SK-N-SH treated with all-trans-retinoic acid at 6 μM for 48 hours (cell line): Measurements from ENCODE around the gene GALNT6.

Experiments used
- CSDC2 ChIP-seq: fragments of 250-450 bp; sonication (Bioruptor Pico); IDR thresholded peaks from 2 replicates; pipeline ENCODE4 v1.5.0; 2020; ENCODE audit warnings: mild to moderate bottlenecking, moderate library complexity
- RARB ChIP-seq: fragments of 250-450 bp; sonication (Bioruptor Pico); IDR thresholded peaks from 2 replicates; pipeline ENCODE4 v1.8.0; 2021; ENCODE audit warnings: mild to moderate bottlenecking, moderate library complexity
- SNAI2 ChIP-seq: fragments of 250-450 bp; sonication (Bioruptor Pico); IDR thresholded peaks from 2 replicates; pipeline ENCODE4 v1.5.0; 2020; ENCODE audit warnings: mild to moderate bottlenecking, moderate library complexity
- TCF4 ChIP-seq: fragments of 250-450 bp; sonication (Bioruptor Pico); IDR thresholded peaks from 2 replicates; pipeline ENCODE4 v1.8.0; 2021; ENCODE audit warnings: mild to moderate bottlenecking, moderate library complexity, borderline replicate concordance
- ZC3H10 ChIP-seq: fragments of 250-450 bp; sonication (Bioruptor Pico); IDR thresholded peaks from 2 replicates; pipeline ENCODE4 v1.5.1; 2021; ENCODE audit warnings: mild to moderate bottlenecking, moderate library complexity
- ZFP30 ChIP-seq: fragments of 450-650 bp; formaldehyde crosslinking; IDR thresholded peaks from 2 replicates; pipeline ENCODE4 v1.5.0; 2022; ENCODE audit warnings: mild to moderate bottlenecking, moderate library complexity
- ZNF70 ChIP-seq: fragments of 450-650 bp; formaldehyde crosslinking; IDR thresholded peaks from 2 replicates; pipeline ENCODE4 v1.5.0; 2020; ENCODE audit warnings: mild to moderate bottlenecking, moderate library complexity
- TF ChIP-seq, protein P1 (sequence below): fragments of 250-450 bp; sonication (Bioruptor Pico); IDR thresholded peaks from 2 replicates; pipeline ENCODE4 v1.5.1; 2020; ENCODE audit warnings: low read depth, mild to moderate bottlenecking, moderate library complexity
- TF ChIP-seq, protein P2 (sequence below): fragments of 250-450 bp; sonication (Bioruptor Pico); IDR thresholded peaks from 2 replicates; pipeline ENCODE4 v1.5.1; 2021; ENCODE audit warnings: mild to moderate bottlenecking, moderate library complexity

DNA sequence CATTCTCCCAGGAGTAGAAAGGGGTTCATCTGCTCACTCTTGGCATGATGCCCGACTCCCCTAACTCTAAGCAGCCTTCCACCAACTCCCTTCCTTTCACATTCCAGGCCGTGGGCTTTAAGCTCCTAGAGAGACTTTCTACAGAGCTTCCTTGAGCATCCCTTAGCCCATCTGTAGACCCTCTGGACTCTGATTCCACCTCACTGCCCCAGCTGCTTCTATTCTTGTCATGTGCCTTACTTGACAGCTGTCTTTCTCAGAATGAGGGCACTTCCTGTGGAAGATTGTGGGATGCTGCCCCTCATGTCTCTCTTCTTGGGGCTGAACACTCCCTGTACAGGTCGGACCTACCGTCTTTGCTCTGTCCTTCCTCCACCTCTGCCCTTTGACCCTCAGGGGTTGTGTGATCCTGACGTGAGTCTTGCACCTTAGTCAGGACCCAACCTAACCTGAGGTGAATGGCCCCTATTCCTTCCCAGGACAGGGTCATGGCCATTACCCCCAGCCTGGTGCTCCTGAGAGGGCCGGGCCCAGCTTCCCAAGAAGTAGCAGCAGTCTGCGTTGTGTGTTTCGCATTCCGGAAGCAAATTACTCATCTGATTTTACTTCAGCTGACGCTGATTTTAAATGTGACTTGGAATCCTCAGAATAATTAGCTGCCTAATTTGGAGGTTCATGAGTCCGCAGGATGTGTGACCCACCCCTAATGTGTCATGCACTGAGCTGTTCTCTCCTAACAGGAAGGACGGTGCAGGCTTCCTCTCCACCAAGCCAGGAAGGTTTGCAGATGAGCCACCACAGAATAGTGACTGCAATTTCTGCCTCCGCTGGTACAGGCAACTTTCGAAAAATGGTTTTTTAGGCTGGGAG, 2.7 kb upstream of the GALNT6 start:
- no peak for TF ChIP-seq ZFP30 (CRISPR knock-in tag)
- no peak for TF ChIP-seq RARB
- no peak for TF ChIP-seq ZC3H10 (CRISPR knock-in tag)
- TF ChIP-seq TCF4 (CRISPR knock-in tag) = no peak
- no peak for TF ChIP-seq SNAI2 (CRISPR knock-in tag)
- TF ChIP-seq ZNF70 = no peak
- TF ChIP-seq, protein P1, sequence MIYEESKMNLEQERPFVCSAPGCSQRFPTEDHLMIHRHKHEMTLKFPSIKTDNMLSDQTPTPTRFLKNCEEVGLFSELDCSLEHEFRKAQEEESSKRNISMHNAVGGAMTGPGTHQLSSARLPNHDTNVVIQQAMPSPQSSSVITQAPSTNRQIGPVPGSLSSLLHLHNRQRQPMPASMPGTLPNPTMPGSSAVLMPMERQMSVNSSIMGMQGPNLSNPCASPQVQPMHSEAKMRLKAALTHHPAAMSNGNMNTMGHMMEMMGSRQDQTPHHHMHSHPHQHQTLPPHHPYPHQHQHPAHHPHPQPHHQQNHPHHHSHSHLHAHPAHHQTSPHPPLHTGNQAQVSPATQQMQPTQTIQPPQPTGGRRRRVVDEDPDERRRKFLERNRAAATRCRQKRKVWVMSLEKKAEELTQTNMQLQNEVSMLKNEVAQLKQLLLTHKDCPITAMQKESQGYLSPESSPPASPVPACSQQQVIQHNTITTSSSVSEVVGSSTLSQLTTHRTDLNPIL (CRISPR knock-in tag) = no peak
- no peak for TF ChIP-seq CSDC2
- TF ChIP-seq, protein P2, sequence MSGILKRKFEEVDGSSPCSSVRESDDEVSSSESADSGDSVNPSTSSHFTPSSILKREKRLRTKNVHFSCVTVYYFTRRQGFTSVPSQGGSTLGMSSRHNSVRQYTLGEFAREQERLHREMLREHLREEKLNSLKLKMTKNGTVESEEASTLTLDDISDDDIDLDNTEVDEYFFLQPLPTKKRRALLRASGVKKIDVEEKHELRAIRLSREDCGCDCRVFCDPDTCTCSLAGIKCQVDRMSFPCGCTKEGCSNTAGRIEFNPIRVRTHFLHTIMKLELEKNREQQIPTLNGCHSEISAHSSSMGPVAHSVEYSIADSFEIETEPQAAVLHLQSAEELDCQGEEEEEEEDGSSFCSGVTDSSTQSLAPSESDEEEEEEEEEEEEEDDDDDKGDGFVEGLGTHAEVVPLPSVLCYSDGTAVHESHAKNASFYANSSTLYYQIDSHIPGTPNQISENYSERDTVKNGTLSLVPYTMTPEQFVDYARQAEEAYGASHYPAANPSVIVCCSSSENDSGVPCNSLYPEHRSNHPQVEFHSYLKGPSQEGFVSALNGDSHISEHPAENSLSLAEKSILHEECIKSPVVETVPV (CRISPR knock-in tag) = no peak
